Activated T-helper 2 cell treated with anti-CD3 and anti-CD28 coated beads, Interferon-gamma antibody, Interleukin-2, Interleukin-4, amounts not matched to agents 10 μg/mL and 5 μg/mL and 100 μg/mL, durations not matched to agents 14 hours and 24 hours and 36 hours (primary cell): ENCODE data around the gene MRM2. TPM values are rescaled to one million over a fixed set of nuclear protein-coding genes. Genes with fewer than 3 reads are reported as not detected.

Experiments used
- DNase-seq: peaks from one replicate; pipeline ENCODE4 v3.0.0; 2021; ENCODE audit warnings: low spot score
- H3K27ac Mint-ChIP-seq: one replicate; pipeline ENCODE4 v1.8.0; 2021; ENCODE audit warnings: mixed read lengths
- H3K27me3 Mint-ChIP-seq: one replicate; pipeline ENCODE4 v1.8.0; 2021; ENCODE audit warnings: low read depth, mixed read lengths
- H3K36me3 Mint-ChIP-seq: one replicate; pipeline ENCODE4 v1.8.0; 2021; ENCODE audit warnings: low read depth, mixed read lengths
- H3K4me1 Mint-ChIP-seq: one replicate; pipeline ENCODE4 v1.8.0; 2021; ENCODE audit warnings: low read depth, mixed read lengths
- H3K4me3 Mint-ChIP-seq: one replicate; pipeline ENCODE4 v1.8.0; 2021; ENCODE audit warnings: low read depth, mild to moderate bottlenecking, moderate library complexity, mixed read lengths
- H3K9me3 Mint-ChIP-seq: one replicate; pipeline ENCODE4 v1.8.0; 2021; ENCODE audit warnings: mixed read lengths
- intact Hi-C: fragments of 100-400 bp; cut with micrococcal nuclease; formaldehyde crosslinking; loops from one replicate; pipeline ENCODE4 v1.15.1; 2023
- total RNA-seq: library from RNA; stranded (reverse); gene quantifications from 2 replicates; pipeline ENCODE4 v1.2.3, GENCODE V29; 2022

Gene MRM2
- total RNA-seq, 1 donor from 2014 or later = 40.0 TPM

DNA sequence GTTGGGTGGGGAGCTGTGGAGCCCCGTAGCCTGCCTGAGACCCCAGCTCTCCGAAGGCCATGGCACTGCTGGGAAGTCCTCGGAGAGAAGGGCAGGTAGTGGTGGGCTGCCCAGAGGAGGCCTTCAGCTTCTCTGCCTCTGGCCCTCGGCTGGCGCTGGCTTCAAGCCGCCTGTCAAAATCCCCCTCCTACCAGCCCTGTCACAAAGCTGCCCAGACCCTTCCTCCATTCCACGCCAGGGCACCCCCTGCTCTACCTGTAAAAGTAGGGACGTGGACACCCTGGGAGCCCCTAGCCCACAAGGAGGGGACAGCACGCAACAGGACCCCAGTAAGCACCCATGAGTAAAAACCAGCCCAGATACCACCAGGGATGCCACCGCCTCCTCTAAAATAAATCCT is 40.9 kb downstream of the MRM2 start:
- H3K4me1 Mint-ChIP-seq = no peaks in the 10 kb centered on the region
- H3K9me3 Mint-ChIP-seq = no peaks in the 10 kb centered on the region
- no peak overlapping the region for H3K4me3 Mint-ChIP-seq
- intact Hi-C loops = no loop called here
- H3K27me3 Mint-ChIP-seq = no peaks in the 10 kb centered on the region
- DNase-seq = no peak
- H3K27ac Mint-ChIP-seq = no peak overlapping the region
- peaks cover 21% of the 10 kb centered on the region for H3K36me3 Mint-ChIP-seq

GRCh38 chr7:2200584-2200980 is 41.4 kb downstream of the MRM2 start:
- Mint-ChIP-seq H3K9me3 (peaks cover 1% of the 10 kb centered on the region), H3K27ac (no peak overlapping the region), H3K4me3 (no peak overlapping the region), H3K36me3 (peaks cover 26% of the 10 kb centered on the region), H3K4me1 (no peaks in the 10 kb centered on the region), H3K27me3 (no peaks in the 10 kb centered on the region)
- intact Hi-C loops = no loop called here
- no peak for DNase-seq

- intact Hi-C loops = no loop called here
- DNase-seq = no peak
- H3K27me3 Mint-ChIP-seq = no peaks in the 10 kb centered on the region
- H3K9me3 Mint-ChIP-seq = peaks cover 5% of the 10 kb centered on the region
- H3K4me1 Mint-ChIP-seq = no peaks in the 10 kb centered on the region
- peaks cover 31% of the 10 kb centered on the region for H3K36me3 Mint-ChIP-seq
- H3K27ac Mint-ChIP-seq = no peak overlapping the region
- H3K4me3 Mint-ChIP-seq = no peak overlapping the region
These were observed 41.9 kb downstream of the MRM2 start for GRCh38 chr7:2199956-2200583.

- intact Hi-C loops = no loop called here
- Mint-ChIP-seq H3K4me1 (no peaks in the 10 kb centered on the region), H3K36me3 (peaks cover 37% of the 10 kb centered on the region), H3K9me3 (peaks cover 5% of the 10 kb centered on the region), H3K4me3 (no peak overlapping the region), H3K27me3 (no peaks in the 10 kb centered on the region), H3K27ac (no peak overlapping the region)
- DNase-seq = no peak
These were observed 42.5 kb downstream of the MRM2 start for GRCh38 chr7:2199528-2199927.

DNA sequence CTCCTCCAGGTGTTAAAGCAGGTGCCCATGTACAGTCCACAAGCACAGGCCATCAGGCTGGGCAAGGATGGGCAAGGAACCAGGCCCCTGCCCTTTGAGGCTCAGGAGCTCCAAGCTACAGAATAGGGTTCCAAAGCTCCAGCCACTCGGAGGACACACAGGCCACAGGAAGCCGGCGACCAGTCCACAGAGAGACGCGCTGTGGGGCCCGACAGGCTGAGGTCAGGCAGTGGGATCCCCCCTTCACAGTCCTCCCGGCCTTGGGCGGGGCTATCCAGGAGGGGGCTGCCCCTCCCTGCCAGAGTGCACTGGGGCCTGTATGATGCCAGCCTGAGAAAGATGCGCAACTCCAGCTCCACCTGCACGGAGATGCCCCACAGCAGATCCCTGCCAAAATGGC is 43.2 kb downstream of the MRM2 start:
- peaks cover 5% of the 10 kb centered on the region for H3K9me3 Mint-ChIP-seq
- H3K4me1 Mint-ChIP-seq = no peaks in the 10 kb centered on the region
- no peak overlapping the region for H3K27ac Mint-ChIP-seq
- H3K4me3 Mint-ChIP-seq = no peak overlapping the region
- peaks cover 41% of the 10 kb centered on the region for H3K36me3 Mint-ChIP-seq
- intact Hi-C loops = no loop called here
- no peaks in the 10 kb centered on the region for H3K27me3 Mint-ChIP-seq
- DNase-seq = no peak

DNA sequence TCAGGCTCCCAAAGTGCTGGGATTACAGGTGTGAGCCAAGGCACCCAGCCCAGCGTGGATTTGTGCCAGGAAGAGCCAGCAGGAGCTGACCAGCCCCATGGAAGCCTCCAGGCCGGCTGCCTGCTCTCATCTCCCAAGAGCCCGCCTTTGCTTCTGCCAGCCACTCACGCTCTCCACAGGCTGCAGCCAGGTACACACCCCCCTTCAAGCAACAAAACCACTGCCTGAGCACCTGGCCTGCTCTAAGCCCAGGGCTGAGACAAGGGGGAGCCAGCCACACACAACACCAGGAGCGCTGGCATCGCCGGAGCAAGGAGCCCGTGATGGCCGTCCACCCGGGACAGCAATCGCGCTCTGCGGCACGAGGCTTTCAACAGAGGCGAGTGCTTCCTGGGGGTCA is 43.8 kb downstream of the MRM2 start:
- Mint-ChIP-seq H3K27ac (no peak overlapping the region), H3K27me3 (no peaks in the 10 kb centered on the region), H3K9me3 (peaks cover 5% of the 10 kb centered on the region), H3K36me3 (peaks cover 41% of the 10 kb centered on the region), H3K4me3 (no peak overlapping the region), H3K4me1 (no peaks in the 10 kb centered on the region)
- no peak for DNase-seq
- intact Hi-C loops = no loop called here

GRCh38 chr7:2197436-2198155 is 44.4 kb downstream of the MRM2 start:
- DNase-seq = no peak
- H3K36me3 Mint-ChIP-seq = peaks cover 41% of the 10 kb centered on the region
- intact Hi-C loops = no loop called here

DNA sequence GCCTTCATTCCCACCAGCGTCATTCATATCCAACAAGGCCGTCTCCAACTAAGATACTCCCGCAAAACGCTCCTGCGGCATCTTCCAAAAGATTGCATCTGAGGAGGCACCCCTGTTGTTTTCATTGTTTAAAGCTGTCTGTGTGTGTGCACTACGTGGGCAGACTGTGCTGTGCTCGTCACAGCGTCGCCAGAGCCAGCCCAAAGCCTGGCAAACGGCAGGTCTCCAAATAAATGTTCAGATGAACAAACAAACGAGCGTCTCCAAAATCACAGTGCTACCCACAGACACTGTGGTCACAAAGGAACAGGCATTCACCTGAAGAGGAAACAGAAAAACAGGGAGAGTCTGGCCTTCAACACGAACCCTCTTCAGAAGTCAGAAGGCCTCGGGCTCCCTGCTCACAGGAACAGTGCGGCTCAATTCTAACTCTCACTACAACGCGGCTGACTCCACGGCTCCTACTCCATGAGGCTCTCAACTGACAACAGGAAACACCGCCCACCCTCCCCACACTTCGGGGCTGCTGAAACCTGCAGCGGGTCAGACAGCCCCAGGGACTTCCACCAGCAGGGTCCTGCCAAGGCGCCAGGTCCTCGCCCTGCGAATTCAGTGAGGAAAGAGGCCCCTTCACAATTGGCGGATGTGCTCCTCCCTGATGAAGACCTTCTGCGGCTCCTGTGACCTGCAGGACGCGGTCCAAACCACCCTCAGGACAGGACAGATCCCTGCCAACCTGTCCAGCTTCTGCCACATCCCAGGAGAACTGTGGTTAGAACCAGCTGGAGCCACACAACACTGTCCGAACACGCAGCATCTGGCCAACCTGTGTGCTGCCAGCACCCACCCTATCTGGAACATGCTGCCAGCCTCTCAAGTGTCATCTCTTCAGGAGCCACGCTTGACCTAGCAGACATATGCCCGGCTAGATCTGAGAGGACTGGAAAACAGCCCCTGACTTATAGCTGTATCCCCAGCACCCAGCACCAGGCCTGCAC is 45.3 kb downstream of the MRM2 start:
- no peak overlapping the region for H3K27ac Mint-ChIP-seq
- H3K4me1 Mint-ChIP-seq = no peaks in the 10 kb centered on the region
- no peak for DNase-seq
- no peak overlapping the region for H3K4me3 Mint-ChIP-seq
- no peaks in the 10 kb centered on the region for H3K27me3 Mint-ChIP-seq
- H3K9me3 Mint-ChIP-seq = peaks cover 5% of the 10 kb centered on the region
- peaks cover 45% of the 10 kb centered on the region for H3K36me3 Mint-ChIP-seq
- intact Hi-C loops = no loop called here

More at GRCh38 chr7:2197436-2198155, 44.4 kb downstream of the MRM2 start:
- Mint-ChIP-seq H3K27ac (no peak overlapping the region), H3K4me3 (no peak overlapping the region), H3K4me1 (no peaks in the 10 kb centered on the region), H3K9me3 (peaks cover 5% of the 10 kb centered on the region), H3K27me3 (no peaks in the 10 kb centered on the region)

- Mint-ChIP-seq H3K4me3 (no peak overlapping the region), H3K27ac (no peak overlapping the region), H3K36me3 (peaks cover 50% of the 10 kb centered on the region), H3K4me1 (no peaks in the 10 kb centered on the region), H3K9me3 (peaks cover 5% of the 10 kb centered on the region), H3K27me3 (no peaks in the 10 kb centered on the region)
- intact Hi-C loops = no loop called here
- DNase-seq = no peak
These were observed 46.4 kb downstream of the MRM2 start for GRCh38 chr7:2195400-2196246.

GRCh38 chr7:2193575-2194305 is 48.3 kb downstream of the MRM2 start:
- H3K36me3 Mint-ChIP-seq = peaks cover 54% of the 10 kb centered on the region
- no peak for DNase-seq
- H3K4me1 Mint-ChIP-seq = no peaks in the 10 kb centered on the region
- H3K27me3 Mint-ChIP-seq = no peaks in the 10 kb centered on the region
- H3K4me3 Mint-ChIP-seq = no peak overlapping the region
- intact Hi-C loops = no loop called here
- H3K27ac Mint-ChIP-seq = no peak overlapping the region
- H3K9me3 Mint-ChIP-seq = peaks cover 5% of the 10 kb centered on the region

DNA sequence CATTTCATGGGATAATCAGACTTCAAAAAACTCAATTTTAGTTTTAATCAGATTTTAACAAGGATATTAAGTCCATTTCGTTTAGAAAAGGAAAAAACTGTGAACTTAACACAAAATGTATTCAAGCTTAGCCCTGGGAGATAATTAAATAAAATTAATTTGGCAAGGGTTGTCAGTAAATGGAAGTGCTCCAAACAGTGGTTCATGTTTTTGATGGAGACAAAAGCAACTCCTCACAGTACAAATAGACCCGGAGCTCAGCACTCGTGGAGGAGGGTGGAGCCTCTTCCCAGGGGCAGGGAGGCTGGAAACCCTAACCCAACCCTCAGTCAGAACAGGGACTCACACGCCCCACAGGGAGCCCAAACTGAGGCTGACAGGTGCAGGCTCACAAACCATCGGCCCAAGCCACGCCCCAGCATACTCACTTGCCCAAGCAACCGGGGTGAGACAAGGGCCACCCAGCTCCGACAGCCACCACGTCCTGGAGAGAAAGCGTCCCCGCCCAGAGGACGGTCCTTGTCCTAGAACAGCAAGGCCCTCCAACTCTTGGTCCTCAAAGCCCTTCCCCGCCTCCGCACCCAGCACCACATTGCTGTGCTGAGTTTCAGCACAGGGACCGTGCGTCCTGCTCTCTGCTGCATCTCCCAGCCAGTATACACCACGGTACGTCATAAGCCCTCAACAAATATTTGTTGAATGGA is 49.0 kb downstream of the MRM2 start:
- H3K36me3 Mint-ChIP-seq = peaks cover 54% of the 10 kb centered on the region
- no peak overlapping the region for H3K4me3 Mint-ChIP-seq

More for the DNA sequence above, 49.0 kb downstream of the MRM2 start:
- H3K27me3 Mint-ChIP-seq = no peaks in the 10 kb centered on the region
- no peak for DNase-seq
- H3K4me1 Mint-ChIP-seq = no peaks in the 10 kb centered on the region
- intact Hi-C loops = no loop called here
- no peak overlapping the region for H3K27ac Mint-ChIP-seq
- H3K9me3 Mint-ChIP-seq = peaks cover 5% of the 10 kb centered on the region
